RCC 7860 (cell line): ENCODE measurements around the gene MEPE.
A peak's percentile ranks its signal among the peaks of the same experiment; 100 is the strongest.

Source experiments
- DNase-seq: peaks from one replicate; pipeline ENCODE4 v3.0.0-alpha.2; 2015; ENCODE audit warnings: low spot score
- FAIRE-seq: peaks from 2 replicates; lab custom pipeline; 2012; peaks lifted over from hg19 to GRCh38; lab: Jason Lieb, UNC

Gene MEPE

DNA sequence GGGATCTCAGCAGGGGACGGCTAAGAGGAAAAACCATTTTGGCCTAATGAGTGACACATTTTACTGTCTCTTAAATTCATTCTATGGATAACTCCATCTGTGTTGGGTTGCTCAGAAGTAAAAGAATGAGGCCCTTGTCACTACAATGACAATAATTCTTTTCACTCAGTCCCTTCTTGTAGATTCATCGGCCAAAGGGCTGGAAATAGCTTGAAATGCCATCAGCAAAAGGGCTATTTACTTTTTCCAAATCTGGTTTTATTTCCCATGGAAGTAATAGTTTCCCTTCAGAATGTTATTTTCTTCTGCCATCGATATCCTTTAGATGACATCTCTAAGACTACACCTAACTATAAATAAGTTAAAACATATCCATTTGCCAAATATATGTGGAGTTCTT, 7.4 kb downstream of the MEPE start:
- no peak for FAIRE-seq
- no peak for DNase-seq

DNA sequence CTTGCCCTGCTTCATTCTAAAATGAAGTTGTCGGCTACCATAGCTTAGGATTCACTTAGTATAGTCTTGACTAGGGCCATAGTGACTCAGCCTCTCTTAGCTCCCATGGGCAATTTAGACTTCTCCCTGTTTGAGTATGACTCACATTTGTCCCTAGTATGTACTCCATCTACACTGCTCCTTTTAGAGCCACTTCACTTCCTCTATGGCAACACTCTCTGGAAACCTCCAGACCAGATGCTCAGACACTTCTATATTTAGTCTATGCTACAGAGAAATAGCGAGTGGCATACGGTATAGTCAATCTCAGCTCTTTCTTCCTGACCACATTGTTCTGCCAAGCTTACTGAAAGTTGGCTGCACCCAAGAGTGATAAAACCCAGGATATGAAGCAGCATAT, 11.2 kb downstream of the MEPE start:
- DNase-seq (peak; percentile 63), FAIRE-seq (peak; percentile 57)

DNA sequence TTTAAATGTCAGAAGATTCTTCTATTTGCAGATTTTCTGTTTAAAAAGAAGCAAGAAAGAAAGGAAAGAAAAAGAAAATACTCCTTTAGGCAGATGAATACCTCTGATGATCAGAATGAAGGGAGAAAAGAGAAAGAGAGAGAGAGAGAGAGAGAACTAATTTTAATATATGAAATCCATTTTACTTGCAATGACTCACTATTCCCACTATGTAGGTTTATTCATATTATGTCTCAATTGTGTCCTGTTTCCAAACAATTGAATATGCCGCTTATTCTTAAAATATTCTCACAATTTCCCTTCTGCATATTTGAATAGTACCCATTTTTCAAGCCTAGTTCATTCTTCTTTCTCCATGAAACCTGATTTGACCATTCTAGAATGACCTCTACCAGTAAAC, 11.7 kb downstream of the MEPE start:
- FAIRE-seq: no peak
- no peak for DNase-seq

DNA sequence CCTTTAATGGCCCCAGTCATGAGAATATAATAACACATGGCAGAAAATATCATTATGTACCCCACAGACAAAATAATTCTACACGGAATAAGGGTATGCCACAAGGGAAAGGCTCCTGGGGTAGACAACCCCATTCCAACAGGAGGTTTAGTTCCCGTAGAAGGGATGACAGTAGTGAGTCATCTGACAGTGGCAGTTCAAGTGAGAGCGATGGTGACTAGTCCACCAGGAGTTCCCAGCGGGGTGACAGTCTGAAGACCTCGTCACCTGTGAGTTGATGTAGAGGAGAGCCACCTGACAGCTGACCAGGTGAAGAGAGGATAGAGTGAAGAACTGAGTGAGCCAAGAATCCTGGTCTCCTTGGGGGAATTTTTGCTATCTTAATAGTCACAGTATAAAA, 13.5 kb downstream of the MEPE start:
- FAIRE-seq (no peak), DNase-seq (no peak)

DNA sequence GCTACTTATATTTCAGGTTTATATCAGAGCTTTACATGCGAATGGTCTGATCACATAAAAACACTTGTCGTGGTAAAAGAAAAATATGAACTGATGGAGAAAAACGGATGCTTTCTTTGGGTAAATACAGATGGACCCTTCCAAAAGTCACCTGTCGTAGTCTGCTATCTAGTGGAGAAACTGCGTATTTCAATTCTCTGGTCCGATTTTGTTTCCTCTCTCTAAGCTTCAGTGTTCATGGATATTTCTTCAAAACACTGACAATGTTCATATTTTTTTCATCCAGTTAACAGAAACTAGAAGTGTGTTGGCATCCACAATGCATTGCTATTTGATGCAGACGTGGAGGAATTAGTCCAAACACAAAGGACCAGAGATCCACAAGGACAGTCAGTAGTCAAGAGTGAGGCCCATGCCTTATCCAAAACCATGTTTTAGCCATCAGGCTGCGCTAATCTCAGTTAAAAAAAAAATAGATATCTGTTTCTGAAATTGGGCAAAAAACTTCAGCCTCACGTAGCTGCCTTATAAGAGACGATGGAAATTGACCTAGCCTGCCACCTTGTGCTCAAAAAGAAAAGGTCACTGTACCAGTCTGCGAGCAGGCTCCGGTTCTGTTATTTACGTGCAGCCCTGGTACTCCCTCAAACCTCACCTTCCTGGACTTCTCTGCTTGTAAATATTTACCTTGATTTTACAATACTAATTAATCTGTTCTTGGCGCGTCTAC, 16.0 kb downstream of the MEPE start:
- DNase-seq (peak; percentile 31), FAIRE-seq (peak; percentile 27)

DNA sequence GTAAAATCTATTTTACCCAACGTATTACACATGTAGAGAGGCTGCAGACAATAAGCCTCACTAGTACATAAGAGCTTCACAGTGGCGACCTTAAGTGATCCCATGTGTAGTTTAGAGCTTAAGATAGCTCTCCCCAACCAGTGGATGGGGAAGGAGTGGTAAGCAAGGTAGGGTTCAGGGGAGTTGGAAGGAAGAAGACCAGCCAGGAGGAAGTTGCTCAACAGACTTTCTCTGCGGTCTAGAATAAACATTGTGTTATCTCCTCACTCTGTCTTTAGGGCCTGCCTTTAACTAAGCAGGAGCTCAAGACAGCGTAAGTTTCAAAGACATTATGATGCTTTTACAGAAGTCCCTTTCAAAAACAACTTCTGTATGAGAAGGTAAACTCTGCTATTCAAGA, 16.8 kb downstream of the MEPE start:
- no peak for FAIRE-seq
- no peak for DNase-seq

DNA sequence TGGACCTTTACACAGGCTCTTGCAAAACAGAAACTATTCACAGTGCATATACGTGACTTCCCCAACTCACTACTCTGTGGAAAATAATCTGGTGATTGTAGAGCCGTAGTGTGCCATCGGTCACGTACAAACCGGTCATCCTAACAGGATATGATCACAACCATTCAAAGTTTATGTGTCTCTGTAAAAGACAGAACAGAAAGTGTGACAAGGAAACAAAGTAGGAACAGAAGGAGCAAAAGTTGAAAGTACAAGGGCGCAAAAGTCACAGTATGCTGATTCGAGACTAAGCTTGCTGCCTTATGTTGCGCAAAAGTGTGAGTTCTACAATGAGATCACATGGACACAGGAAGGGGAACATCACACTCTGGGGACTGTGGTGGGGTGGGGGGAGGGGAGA, 18.6 kb downstream of the MEPE start:
- DNase-seq: no peak
- FAIRE-seq: no peak

DNA sequence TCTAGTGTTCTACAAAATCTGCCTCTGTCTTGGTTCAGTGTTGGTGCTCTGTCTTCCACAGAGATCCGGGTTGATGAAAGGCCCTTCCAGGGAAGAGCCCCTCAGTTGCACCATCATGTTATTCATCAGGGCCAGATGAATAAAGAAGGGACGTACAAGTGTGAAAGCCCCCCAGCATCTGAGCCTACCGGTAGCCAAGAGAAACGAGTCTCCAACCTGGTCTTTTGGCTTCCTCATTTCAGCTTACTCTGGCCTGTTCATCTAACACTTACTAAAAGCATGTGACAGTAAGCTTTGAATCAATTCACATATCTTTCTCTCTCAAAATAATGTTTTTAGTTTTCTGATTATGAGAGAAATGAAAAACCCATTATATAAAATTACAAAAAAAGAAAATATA, 19.2 kb downstream of the MEPE start:
- DNase-seq (no peak), FAIRE-seq (no peak)

DNA sequence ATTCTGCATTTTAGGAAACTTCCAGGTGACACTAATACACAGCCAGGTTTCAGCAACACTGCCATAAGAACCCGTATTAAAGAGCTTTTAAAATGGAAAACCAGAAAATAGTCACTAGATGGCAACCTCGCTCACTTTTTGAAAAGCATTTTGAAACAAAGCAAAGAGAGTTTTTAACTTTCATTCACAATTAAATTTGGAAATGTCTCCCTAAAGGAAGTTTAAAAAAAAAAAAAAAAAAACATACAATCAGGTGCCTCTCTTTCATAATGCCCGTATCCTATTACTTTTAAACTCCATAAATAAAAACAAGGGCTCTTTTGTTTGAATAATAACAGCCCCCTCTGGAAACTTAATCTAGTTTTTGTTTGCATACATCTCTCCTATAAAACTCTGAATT, 20.3 kb downstream of the MEPE start:
- DNase-seq (peak; percentile 34), FAIRE-seq (peak; percentile 77)

DNA sequence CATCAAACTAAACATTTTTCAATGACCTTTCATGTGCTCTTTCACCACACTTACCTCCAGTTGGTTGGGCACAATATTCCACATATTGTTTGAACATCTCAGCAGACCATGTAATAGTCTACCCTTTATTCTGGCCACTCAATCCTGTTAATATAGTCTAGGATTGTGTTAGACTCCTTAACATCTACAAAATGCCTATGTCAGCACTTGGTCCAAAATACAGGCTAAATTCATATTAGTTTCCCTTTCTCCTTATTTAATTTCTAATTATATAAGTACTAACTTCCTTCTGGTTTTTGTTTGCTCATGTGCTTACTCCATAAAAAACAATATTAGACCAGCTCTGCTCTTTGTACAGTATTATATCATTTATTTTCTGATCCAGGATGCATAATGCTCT, 21.1 kb downstream of the MEPE start:
- FAIRE-seq (no peak), DNase-seq (no peak)

DNA sequence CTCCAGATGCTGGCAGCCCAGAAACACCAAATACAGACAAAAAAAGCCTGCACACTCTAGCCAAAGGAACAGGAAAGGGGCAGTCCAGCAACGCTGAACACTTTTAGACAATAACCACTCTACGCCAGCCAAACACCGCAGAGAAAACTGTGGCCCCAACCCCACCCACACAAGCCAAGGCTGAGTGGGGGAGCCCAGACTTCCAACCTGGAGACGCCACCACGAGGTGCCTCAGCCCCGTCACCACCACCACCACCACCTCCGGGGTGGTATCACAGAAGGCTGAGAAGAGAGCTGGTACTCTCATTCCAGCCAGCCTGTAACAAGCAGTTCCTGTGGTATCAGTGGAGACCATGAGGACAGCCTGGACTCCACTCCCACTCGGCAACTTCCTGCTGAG, 22.8 kb downstream of the MEPE start:
- DNase-seq (no peak), FAIRE-seq (no peak)

DNA sequence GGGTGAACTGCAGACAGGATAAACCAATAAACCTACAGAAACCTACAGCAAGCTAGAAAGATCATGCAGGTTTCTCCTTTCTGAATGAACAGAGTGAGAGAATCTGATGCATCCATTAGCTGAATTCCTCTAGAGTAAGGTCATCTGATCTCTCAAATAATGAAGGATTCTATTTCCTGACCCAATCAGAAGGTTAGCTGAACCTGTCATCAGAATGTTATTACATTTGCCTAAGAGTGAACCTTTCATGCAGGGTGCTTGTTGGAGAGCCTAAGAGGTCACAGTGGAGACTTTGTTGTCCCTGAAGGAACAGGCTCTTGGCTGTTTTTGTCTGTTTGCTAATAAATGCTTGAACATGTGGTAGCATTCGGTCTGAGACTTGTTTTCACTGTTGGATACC, 24.0 kb downstream of the MEPE start:
- no peak for FAIRE-seq

DNA sequence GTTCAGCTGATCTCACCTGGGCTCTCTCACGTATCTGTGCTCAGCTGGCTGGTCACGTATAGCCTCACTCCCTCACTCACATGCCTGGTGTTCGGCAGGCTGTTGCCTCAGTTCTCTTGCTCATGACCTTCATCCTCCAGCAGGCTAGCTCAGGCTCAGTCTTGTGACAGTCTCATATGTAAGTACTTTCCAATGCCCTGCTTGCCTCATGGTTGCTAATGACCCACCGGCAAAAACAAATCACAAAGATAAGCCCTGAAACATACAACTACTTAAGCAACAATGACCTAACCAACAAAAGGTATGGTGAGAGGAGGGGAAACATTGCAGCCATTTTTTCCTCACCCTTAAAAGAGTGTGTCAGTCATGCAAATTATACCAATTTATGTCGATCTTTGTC, 25.0 kb downstream of the MEPE start:
- FAIRE-seq: no peak
- DNase-seq: no peak

More for the DNA sequence above, 24.0 kb downstream of the MEPE start:
- DNase-seq: no peak

DNA sequence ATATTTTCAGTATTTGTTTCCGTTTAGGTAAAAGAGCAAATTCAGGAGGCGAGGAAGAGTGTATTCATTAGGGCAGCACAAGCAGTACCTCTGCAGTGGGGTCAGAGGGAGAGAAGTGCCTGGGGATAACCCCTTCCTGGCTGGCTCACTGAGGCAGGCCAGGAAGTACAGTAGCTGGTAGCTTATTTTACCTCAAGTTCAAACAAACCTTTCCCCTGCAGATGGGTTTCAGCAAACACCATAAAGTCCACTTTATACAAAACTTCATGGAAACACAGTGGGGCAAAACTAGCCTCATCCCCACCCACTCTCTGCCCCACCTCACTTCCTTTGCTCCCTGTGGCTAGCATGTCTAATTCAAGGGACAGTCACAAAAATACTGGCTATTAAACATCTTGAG, 29.5 kb downstream of the MEPE start:
- no peak for DNase-seq
- no peak for FAIRE-seq

DNA sequence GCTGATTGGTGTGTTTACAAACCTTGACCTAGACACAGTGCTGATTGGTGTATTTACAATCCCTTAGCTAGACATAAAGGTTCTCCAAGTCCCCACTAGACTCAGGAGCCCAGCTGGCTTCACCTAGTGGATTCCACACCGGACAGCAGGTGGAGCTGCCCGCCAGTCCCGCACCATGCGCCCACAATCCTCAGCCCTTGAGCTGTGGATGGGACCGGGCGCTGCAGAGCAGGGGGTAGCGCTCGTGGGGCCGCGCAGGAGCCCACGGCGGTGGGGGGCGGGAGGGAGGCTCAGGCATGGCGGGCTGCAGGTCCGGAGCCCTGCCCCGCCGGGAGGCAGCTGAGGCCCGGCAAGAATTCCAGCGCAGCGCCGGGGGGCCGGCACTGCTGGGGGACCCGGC, 30.7 kb downstream of the MEPE start:
- FAIRE-seq (no peak), DNase-seq (no peak)

DNA sequence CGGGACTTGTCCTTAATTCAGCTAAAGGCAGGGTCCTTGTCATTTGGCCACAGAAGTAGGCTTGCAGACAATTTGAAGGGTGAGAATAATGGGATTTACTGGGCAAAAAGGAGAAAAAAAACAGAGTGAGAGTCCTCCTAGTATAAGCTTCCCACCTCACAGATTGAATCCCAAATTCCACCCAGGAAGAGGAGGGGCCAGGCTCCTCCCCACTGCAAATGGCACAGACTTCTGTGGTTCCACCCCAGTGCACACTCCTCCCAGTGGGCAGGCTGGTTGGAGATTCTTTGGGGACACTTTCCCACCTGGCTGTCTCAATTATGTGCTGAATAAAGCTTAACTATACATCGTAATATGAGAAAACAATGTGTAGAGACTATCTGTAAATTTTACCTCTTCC, 31.6 kb downstream of the MEPE start:
- FAIRE-seq (no peak), DNase-seq (no peak)

DNA sequence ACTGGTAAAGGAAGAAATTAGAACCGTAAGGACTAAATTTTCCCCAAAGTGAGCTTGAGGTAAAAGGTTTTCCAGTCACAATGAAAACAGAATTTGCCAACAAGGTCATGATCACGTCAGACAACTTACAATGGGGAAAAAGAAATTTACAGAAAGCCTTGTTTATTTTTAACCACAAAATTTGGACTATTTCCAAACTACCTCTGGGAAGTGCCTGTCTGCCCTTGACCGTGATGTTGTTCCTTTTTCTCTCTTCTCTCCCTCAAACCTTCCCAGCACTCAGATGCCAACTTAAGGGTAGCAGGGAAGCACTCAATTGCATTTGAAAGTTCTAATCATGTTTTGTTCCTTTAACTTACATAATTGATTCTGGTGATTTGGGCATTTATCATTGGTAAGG, 32.5 kb downstream of the MEPE start:
- no peak for DNase-seq

DNA sequence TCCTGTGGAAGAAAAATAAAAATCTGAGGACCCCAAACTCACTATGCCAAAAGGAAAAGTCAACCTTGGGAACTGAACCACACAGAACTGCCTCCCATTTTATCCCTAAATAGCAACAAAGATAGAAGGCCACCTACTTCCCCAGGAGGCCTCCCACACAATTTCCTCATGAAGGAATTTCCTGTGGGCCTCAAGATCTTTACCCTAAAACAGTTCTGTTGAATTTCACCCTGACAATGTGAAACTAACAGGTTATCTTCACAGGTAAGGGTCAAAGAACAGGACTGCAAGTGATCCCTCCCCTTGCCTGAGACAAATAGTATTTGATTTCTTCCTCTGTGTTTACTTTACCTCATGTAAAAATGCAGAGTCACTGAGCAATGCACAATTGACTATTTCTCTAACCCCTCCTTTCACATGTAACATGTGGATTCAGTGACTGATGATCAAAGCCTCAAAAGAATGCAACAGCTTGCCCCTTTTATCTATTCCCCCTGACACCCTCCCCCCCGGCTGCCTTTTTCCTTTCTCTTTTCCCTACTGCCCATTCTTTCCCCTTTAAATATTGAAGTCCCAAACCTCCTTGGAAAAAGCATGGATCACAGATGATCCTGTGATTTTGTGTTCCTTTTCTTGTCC, 33.3 kb downstream of the MEPE start:
- no peak for FAIRE-seq
- peak; percentile 31 for DNase-seq

More for the DNA sequence above, 32.5 kb downstream of the MEPE start:
- FAIRE-seq: no peak

DNA sequence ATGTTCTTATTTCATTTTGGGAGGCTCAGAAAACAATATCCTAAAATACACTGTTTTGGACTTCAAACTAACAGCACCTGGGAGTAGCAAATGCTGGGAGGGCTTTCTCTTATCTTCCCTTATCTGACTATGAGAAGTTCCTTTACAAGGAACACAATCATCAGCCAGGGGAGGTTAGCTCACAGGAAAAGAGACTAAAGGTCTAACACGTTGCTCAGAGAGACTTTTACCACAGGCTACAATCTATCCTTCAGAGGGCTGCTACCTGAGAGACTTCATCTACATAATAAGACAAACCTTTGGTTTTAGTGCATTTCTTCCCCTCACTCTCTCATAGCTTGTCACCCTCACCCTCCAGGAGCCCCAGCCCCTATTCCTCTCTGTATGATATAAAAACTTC, 35.8 kb downstream of the MEPE start:
- FAIRE-seq (no peak), DNase-seq (no peak)

DNA sequence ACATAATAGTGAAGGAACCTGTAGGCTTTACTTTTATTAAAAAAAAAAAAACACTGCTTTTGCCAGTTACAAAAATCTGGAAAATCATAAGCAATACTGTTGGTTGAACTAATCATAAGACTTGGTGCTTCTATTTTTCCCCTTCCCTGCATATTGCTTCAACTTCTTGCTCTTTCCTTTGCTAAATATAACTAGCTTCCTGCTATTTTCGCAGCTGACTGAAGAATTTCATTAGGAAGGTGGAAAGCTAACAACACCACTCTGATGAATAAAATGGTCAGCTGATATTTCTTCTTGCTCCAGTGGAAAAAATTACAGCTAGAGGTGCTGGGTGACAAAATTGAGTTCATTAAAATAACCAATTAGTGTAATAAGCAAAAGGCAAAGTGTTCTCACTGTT, 39.3 kb downstream of the MEPE start:
- DNase-seq: no peak
- FAIRE-seq: no peak

DNA sequence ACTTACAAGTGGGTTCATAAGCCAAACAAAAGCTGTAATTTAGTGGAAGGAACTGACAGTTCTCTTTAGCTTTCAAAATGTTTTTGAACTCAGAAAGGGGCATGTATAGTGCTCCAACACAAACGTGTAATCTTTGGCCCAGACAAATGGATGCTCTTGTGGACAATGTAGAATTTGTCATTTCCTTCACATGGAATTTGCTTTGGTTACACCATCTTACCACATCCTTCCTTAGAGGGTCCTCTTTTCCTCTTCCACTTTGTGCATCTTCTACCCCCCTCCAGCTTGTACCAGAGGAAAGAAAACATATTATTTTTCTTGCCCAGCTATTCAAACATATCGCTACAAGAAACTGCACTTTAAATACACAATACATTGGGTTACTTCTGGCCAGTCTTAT, 42.4 kb downstream of the MEPE start:
- FAIRE-seq: no peak
- DNase-seq: no peak

DNA sequence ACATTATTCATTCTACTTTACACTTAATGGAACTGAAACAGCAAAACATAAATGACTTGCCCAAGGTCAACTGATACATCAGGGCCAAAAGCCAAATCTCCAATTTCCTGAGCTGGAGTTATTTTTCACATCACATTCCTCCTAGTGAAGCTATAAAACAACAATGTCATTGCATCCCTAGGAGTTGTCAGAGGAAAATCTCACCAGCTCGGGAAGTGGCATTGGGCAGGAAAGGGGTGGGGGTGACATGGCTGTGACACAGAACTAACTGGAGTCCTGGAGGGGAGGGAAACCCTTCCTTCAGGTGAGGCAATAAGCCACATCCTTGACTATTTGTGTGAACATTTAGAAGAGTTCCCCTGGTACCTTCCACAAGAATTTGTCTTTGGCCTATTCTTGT, 47.3 kb downstream of the MEPE start:
- no peak for FAIRE-seq
- no peak for DNase-seq

DNA sequence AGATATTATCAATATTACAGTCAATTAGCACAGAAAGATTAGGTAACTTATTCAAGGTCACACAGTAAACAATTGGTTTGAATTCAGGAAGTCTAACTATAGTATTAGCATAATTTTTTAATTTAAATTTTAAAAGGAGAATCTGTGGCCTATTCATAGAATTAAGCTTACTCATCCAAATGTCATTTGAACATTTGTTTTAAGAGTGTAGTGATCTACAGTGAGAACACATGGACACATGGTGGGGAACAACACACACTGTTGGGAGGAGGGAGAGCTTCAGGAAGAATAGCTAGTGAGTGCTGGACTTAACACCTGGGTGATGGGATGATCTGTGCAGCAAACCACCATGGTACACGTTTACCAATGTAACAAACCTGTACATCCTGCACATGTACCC, 48.3 kb downstream of the MEPE start:
- FAIRE-seq (no peak), DNase-seq (no peak)
